GM19397 (cell line): ENCODE results near the gene MYO18B.

ENCODE experiments used
- ATAC-seq: cut with Tn5 transposase; IDR thresholded peaks from one replicate; pipeline ENCODE4 v1.9.1; 2021; ENCODE audit warnings: mild to moderate bottlenecking, moderate library complexity; ENCODE audit not compliant: unreplicated experiment

The MYO18B gene

GRCh38 chr22:25748140-25748539 lies 6.2 kb downstream of the MYO18B start:
- no peak for ATAC-seq

- ATAC-seq = no peak
These were observed 6.7 kb downstream of the MYO18B start for GRCh38 chr22:25748704-25749103.

DNA sequence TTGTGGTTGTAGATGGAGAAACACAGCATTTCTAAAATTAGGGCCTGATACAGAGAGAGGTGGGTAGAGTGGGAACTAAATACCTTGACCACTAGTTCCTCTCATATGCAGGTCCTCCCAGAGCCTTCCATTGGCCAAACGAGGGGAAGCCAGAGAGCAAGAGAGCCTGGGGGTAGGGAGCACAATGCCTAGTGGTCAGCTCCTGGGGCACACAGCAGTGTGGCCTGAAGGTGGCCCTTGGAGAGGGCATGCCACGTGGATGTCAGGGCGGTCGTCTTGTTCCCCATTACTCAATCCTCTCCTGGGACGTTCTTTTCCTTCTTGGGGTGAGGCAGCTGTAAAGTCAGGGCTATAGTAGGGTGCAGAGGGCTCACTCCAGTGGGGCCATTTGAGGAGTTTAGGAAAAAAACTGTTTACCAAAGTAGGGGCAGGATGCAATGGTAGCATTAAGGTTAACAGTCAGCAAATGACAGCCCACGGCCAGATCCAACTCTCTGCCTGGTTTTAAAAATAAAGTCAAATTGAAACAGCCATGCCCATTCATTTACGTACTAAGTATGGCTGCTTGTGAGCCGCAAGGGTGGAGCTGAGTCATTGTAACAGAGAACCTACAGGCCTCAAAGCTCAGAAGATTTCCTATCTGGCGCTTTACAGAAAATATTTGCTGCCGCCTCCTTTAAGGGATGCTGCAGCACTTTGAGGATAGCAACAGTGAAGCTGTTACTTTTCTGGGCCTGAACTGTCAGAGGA lies 7.6 kb downstream of the MYO18B start:
- ATAC-seq = no peak

DNA sequence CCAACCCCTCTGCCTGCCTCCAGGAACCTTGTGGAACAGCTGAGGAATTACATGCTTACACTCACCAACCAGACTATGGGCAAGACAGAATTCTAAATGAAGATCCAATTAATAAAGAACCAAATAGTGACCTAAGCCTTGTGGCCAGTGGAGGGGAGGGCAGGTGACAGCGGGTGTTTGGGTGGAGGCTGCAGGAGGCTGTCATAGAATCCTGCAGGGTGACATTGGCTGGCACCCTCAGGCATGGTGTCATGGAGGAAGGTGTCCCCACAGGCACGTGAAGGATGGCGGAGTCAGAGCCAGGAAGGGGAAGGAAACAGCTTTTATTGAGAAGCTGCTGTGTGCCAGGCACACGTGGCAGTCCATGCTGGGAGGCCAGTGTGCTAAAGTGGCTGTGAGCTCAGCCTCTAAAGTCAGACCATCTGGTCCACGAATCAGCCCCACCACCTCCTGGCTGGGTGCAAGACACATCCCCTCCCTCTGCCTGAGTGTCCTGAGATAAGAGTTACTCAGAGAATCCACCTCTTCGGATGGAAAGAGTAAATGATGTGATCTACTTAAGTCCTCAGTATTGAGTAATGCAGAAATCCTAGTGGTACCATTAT lies 8.7 kb downstream of the MYO18B start:
- ATAC-seq = no peak

GRCh38 chr22:25751174-25751581 lies 9.2 kb downstream of the MYO18B start:
- no peak for ATAC-seq

- no peak for ATAC-seq
These were observed 10.7 kb downstream of the MYO18B start for GRCh38 chr22:25752615-25753214.

GRCh38 chr22:25753252-25753651 lies 11.3 kb downstream of the MYO18B start:
- no peak for ATAC-seq

- ATAC-seq = no peak
These were observed 12.7 kb downstream of the MYO18B start for GRCh38 chr22:25754527-25755202.

- no peak for ATAC-seq
These were observed 15.7 kb downstream of the MYO18B start for GRCh38 chr22:25757686-25758085.

- no peak for ATAC-seq
These were observed 16.3 kb downstream of the MYO18B start for GRCh38 chr22:25758316-25758715.

- no peak for ATAC-seq
These were observed 17.8 kb downstream of the MYO18B start for GRCh38 chr22:25759825-25760231.

DNA sequence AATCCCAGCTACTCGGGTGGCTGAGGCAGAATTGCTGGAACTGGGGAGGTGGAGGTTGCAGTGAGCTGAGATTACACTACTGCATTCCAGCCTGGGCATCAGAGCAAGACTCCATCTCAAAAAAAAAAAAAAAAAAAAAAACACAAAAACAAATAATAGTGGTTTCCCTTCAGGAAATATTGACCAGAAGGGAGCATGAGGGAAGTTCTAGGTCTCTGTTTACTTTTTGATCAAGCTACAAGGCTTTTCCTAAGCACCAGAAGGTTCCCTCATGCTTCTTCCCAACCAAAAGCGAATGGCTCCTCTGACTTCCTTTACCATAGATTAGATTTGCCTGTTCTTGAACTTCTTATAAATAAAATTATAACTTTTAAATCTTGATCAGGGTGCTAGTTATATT lies 18.3 kb downstream of the MYO18B start:
- ATAC-seq = no peak

DNA sequence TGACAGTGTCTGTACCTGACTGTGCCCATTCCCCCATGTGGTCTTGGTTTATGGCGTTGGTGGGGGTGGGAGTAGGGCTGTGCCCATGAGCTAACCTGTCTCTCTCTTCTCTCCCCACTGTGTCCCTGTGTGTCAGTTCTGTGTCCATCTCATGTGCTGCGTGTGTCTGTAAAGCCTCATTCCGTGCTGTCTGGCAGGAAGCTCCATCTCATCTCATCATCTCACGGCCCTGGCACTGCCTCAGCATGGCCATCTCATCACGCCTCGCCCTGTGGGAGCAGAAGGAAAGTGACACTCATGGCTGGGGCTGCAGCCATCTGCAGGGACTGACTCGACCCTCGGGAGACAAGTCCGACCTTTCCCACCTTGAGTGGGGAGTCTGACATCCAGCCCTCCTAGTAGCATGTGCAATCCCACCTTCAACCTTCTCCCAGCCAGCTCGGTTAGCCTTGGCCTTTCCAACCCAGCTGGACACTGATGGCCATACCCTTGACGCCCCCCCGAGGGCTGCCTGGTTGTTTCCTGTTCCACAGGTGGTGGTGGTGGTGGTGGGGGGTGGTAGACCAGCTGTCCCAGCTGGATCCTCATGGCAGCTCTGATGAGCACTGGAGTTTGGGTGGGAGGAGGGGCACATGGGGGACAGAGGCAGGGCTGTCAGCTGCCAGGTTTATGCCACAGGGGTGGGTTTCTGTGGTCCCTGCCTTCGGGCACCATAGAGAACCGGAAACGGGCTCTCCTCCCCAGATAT lies 19.0 kb downstream of the MYO18B start:
- no peak for ATAC-seq

- ATAC-seq = no peak
These were observed 20.2 kb downstream of the MYO18B start for GRCh38 chr22:25762147-25762546.

DNA sequence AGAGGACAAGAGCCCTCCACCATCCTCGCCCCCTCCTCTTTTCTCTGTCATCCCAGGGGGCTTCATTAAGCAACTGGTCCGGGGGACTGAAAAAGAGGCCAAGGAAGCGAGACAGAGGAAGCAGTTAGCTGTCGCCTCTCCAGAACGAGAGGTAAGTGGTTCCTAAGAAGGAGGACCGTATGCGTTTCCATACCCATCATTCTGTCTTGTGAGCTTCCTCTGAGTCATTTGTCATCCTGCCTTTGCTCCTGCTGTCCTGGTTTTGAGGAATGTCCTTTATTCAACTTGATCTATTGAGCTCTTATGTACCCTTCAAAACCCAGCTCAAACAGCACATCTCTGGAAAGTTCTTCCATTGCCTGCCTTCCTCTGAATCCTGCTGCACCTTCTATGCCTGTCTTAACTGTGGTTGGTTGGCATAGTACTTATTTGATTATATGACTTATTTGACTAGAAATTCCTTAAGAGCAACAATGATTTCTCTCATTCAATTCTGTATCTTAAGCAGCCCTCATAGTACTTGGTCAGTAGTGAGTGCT lies 21.3 kb downstream of the MYO18B start:
- ATAC-seq = no peak

DNA sequence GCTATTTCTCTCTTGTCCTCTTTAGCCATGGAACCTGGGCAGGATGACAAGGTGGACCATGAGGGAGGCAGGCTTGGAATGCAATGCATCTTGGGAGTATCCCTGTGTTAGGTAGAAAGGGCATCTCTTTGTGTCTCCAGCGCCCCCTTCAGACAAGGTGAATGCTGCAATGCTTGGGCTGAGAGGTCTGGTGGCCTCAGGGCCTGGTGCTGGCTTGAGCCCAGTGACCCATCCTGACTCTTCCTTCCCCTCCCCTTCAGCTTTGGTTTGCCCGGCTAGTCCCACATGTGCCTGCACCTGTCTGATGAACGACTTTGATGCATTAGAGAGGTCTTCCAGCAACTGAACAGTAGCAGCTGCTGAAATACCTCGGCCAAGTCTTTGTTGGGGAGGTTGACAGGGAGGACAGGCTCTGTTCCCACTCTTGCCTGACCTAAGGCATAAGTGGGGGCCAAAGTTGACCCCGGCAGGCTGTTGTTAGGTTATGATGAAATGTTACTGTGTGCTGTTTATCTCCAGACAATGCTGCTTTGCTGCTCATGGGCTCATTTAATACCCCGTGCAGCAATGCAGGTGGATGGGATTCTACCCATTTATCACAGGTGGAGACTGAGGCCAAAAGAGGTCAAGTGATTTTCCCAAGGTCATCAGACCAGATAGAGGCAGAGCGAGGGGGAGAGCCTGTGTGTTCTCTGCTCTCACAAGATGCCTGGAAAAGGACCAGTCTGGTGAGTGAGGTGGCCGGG lies 22.5 kb downstream of the MYO18B start:
- ATAC-seq = no peak

- ATAC-seq = no peak
These were observed 23.0 kb downstream of the MYO18B start for GRCh38 chr22:25765016-25765367.

GRCh38 chr22:25765801-25766200 lies 23.8 kb downstream of the MYO18B start:
- ATAC-seq = no peak

DNA sequence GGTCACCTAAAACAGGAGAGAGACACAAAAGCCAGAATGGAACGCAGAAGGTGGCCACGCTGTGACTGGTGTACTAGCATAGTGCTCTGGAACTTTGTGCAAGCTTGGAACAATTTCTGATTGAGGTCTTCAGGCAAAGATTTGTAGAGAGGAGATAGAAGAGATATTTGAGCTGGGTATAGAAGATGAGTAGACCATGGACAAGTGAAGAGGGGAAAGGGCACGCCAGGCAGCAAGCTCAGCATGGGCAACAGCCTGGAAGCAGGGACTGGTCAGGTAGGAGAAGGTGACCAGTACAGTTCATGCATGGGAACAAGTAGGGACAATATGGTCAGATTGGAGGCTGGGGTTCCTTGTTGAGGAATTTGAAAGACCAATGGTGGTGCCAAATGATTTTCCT lies 24.4 kb downstream of the MYO18B start:
- no peak for ATAC-seq

DNA sequence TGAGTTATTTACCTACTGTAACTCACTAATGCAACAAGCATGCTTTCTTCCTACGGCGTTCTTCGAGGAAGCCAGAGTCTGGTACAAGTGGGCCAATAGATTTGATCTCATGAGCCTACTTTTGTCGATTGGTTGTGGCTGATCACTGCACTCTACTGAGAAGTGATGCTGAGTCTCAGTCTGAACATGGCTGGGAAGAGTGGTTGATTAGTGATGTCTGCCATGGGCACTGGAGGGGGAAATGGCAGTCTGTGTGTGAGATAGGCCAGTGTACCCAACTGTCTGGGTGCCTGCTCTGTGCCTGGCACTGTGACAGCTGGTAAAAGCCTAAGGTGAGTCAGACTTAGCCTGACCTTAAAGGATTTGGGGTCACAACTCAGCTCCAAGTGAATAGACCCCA lies 28.3 kb downstream of the MYO18B start:
- no peak for ATAC-seq
